SK-N-SH treated with all-trans-retinoic acid at 6 μM for 48 hours (cell line): ENCODE results near the gene SUN2.
A peak's percentile ranks its signal among the peaks of the same experiment; 100 is the strongest.

Experiments used
- ATAC-seq: fragments of 200-7000 bp; cut with Tn5 transposase; 3 replicates; pipeline ENCODE4 v1.9.1; 2020; ENCODE audit warnings: mild to moderate bottlenecking, moderate library complexity
- ARNTL ChIP-seq: fragments of 450-650 bp; formaldehyde crosslinking; IDR thresholded peaks from 2 replicates; pipeline ENCODE4 v1.5.0; 2020; ENCODE audit warnings: low read depth, mild to moderate bottlenecking, moderate library complexity, borderline replicate concordance
- BACH2 ChIP-seq: fragments of 250-450 bp; sonication (Bioruptor Pico); IDR thresholded peaks from 2 replicates; pipeline ENCODE4 v1.9.0; 2021; ENCODE audit warnings: mild to moderate bottlenecking, borderline replicate concordance
- CSDC2 ChIP-seq: fragments of 250-450 bp; sonication (Bioruptor Pico); IDR thresholded peaks from 2 replicates; pipeline ENCODE4 v1.5.0; 2020; ENCODE audit warnings: mild to moderate bottlenecking, moderate library complexity
- ESRRG ChIP-seq: fragments of 250-450 bp; sonication (Bioruptor Pico); IDR thresholded peaks from 2 replicates; pipeline ENCODE4 v1.6.1; 2021; ENCODE audit warnings: mild to moderate bottlenecking
- GLIS3 ChIP-seq: fragments of 250-450 bp; sonication (Bioruptor Pico); IDR thresholded peaks from 2 replicates; pipeline ENCODE4 v1.5.0; 2020; ENCODE audit warnings: mild to moderate bottlenecking, moderate library complexity
- ISL1 ChIP-seq: fragments of 250-450 bp; sonication (Bioruptor Pico); IDR thresholded peaks from 2 replicates; pipeline ENCODE4 v2.1.2; 2022; ENCODE audit warnings: mild to moderate bottlenecking, moderate library complexity
- OSR1 ChIP-seq: fragments of 250-450 bp; sonication (Bioruptor Pico); IDR thresholded peaks from 2 replicates; pipeline ENCODE4 v1.8.0; 2022; ENCODE audit warnings: moderate library complexity, mild to moderate bottlenecking, inconsistent platforms
- PPARA ChIP-seq: fragments of 250-450 bp; sonication (Bioruptor Pico); IDR thresholded peaks from 2 replicates; pipeline ENCODE4 v1.5.0; 2020; ENCODE audit warnings: mild to moderate bottlenecking, borderline replicate concordance
- RARB ChIP-seq: fragments of 250-450 bp; sonication (Bioruptor Pico); IDR thresholded peaks from 2 replicates; pipeline ENCODE4 v1.8.0; 2021; ENCODE audit warnings: mild to moderate bottlenecking, moderate library complexity
- SNAI2 ChIP-seq: fragments of 250-450 bp; sonication (Bioruptor Pico); IDR thresholded peaks from 2 replicates; pipeline ENCODE4 v1.5.0; 2020; ENCODE audit warnings: mild to moderate bottlenecking, moderate library complexity
- TCF4 ChIP-seq: fragments of 250-450 bp; sonication (Bioruptor Pico); IDR thresholded peaks from 2 replicates; pipeline ENCODE4 v1.8.0; 2021; ENCODE audit warnings: mild to moderate bottlenecking, moderate library complexity, borderline replicate concordance
- TOX ChIP-seq: fragments of 250-450 bp; sonication (Bioruptor Pico); IDR thresholded peaks from 2 replicates; pipeline ENCODE4 v1.8.0; 2021; ENCODE audit warnings: mild to moderate bottlenecking, moderate library complexity, borderline replicate concordance
- ZFP3 ChIP-seq: fragments of 250-450 bp; sonication (Bioruptor Pico); IDR thresholded peaks from 2 replicates; pipeline ENCODE4 v1.5.0; 2020; ENCODE audit warnings: mild to moderate bottlenecking, moderate library complexity
- ZFP30 ChIP-seq: fragments of 450-650 bp; formaldehyde crosslinking; IDR thresholded peaks from 2 replicates; pipeline ENCODE4 v1.5.0; 2022; ENCODE audit warnings: mild to moderate bottlenecking, moderate library complexity
- ZNF565 ChIP-seq: fragments of 450-650 bp; formaldehyde crosslinking; conservative IDR thresholded peaks from 2 replicates; pipeline ENCODE4 v1.5.0; 2020; ENCODE audit warnings: low read depth, mild to moderate bottlenecking, moderate library complexity
- ZNF70 ChIP-seq: fragments of 450-650 bp; formaldehyde crosslinking; IDR thresholded peaks from 2 replicates; pipeline ENCODE4 v1.5.0; 2020; ENCODE audit warnings: mild to moderate bottlenecking, moderate library complexity
- ZNF8 ChIP-seq: fragments of 450-650 bp; formaldehyde crosslinking; IDR thresholded peaks from 2 replicates; pipeline ENCODE4 v1.5.0; 2020; ENCODE audit warnings: mild to moderate bottlenecking, moderate library complexity
- TF ChIP-seq, protein P1 (sequence below): fragments of 250-450 bp; sonication (Bioruptor Pico); IDR thresholded peaks from 2 replicates; pipeline ENCODE4 v1.8.0; 2020; ENCODE audit warnings: mild to moderate bottlenecking, moderate library complexity, borderline replicate concordance
- TF ChIP-seq, protein P2 (sequence below): fragments of 250-450 bp; sonication (Bioruptor Pico); IDR thresholded peaks from 2 replicates; pipeline ENCODE4 v1.8.0; 2021; ENCODE audit warnings: low read depth, mild to moderate bottlenecking, moderate library complexity, borderline replicate concordance
- TF ChIP-seq, protein P3 (sequence below): fragments of 250-450 bp; sonication (Bioruptor Pico); IDR thresholded peaks from 2 replicates; pipeline ENCODE4 v1.5.1; 2021; ENCODE audit warnings: mild to moderate bottlenecking, moderate library complexity

SUN2 gene

DNA sequence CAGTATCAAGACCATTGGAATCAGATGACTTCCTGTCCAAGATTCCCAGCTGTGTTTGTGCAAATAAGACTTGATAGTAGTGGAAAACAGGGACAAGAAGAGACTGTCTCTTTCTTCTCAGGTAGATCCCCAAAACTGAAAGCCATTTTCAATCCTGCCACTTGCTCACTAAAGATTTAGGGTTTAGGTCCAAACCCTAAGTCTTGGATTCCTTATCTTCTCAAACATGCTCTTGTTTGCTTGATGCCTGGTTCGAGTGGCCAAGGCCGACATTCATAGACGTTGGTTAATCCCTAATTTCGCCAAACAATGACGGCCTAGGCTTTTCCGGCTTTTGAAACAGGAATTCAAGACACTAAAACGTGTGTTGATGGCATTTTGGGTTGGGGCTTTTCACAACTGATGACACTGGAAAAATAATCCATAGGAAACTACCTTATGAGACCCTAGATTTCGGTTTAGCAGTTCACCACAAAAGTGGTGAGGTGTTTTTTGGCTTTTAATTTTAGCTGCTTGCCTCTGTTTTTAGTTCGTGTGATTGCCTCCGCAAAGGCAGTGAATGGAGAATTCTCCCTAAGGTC, 51.1 kb downstream of the SUN2 start:
- no peak for ATAC-seq
- TF ChIP-seq ZNF70 (CRISPR knock-in tag) (no peak), ZFP3 (CRISPR knock-in tag) (no peak), TCF4 (CRISPR knock-in tag) (no peak), RARB (no peak), ZNF8 (no peak), TOX (no peak), BACH2 (no peak), ZNF565 (CRISPR knock-in tag) (no peak), CSDC2 (CRISPR knock-in tag) (no peak), GLIS3 (no peak), ARNTL (CRISPR knock-in tag) (no peak)
- TF ChIP-seq, protein P1, sequence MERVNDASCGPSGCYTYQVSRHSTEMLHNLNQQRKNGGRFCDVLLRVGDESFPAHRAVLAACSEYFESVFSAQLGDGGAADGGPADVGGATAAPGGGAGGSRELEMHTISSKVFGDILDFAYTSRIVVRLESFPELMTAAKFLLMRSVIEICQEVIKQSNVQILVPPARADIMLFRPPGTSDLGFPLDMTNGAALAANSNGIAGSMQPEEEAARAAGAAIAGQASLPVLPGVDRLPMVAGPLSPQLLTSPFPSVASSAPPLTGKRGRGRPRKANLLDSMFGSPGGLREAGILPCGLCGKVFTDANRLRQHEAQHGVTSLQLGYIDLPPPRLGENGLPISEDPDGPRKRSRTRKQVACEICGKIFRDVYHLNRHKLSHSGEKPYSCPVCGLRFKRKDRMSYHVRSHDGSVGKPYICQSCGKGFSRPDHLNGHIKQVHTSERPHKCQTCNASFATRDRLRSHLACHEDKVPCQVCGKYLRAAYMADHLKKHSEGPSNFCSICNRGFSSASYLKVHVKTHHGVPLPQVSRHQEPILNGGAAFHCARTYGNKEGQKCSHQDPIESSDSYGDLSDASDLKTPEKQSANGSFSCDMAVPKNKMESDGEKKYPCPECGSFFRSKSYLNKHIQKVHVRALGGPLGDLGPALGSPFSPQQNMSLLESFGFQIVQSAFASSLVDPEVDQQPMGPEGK (CRISPR knock-in tag), result no peak

DNA sequence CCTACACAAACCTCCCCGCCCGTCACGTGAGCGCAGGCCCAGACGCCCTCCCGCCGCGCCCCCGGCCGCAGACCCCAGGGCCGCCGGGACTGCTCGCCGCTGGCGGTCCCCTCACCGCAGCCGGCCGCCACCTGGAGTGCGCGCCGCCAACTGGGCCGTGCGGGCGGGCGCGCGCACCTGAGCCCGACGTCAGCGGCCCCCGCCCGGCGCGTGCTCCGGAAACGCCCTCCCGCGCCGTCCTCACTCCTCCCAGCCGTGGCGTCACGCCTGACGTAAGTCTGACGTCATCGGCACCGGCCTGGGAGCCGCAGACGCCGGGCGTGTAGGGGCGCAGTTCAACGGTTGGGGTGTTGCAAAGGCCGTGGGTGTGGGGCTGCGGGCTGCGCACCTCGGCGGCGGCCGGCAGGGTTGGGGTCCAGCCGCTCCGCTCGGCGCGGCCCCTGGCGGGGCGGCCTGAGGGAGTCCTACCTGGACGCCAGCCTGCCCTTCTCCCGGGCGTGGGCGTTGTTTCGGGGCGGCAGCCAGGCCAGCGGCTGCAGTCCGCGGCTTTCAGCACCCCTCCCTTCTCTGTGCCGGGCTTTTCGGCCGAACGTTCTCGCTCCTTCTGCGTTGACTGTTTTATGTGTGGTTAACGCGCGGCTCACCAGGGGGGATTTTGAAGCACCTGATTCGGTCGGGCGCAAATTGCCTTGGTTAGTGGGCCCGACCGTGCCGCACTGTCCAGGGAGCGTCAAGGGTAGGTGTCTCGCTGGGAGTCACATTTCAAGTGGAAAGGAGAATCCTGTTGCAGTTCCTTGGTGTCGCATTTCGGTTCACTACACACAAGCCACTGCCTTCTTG, 54.8 kb downstream of the SUN2 start, which contains the start of gene JOSD1:
Gene JOSD1 (minus strand): TSS at position 155 of the 840 bp plus-strand sequence. CDS start 956 bp downstream, outside the sequence.
- ATAC-seq, result peak; percentile 5; the same call in 2 of the 3 replicates

DNA sequence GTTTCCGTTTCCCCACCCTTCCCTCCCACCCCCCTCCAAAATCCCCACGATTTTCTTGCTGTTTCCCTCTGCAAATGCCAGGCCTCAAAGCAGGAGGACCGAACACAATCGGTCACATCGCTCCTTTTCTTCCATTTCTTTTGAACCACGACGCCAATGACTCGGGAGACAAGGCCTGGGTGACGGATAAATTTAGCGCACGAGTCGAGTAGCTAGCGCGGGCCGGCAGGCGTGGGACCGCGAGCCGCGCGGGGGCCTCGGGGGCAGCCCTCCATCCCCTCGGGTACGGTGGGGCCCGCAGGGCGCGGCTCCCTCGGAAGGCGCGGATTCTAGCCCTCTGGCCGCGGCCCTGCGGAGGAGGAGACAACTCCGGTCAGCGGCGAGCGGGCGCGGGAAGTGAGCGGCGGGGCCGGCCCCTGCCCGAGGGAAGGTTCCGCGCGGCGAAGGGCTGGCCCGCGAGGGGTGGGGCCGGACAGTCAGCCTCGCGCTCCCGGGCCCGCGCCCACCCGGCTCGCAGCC, 55.5 kb downstream of the SUN2 start:
- ATAC-seq, result peak; percentile 21
- no peak for TF ChIP-seq ZNF70 (CRISPR knock-in tag)
- TF ChIP-seq, protein P2, sequence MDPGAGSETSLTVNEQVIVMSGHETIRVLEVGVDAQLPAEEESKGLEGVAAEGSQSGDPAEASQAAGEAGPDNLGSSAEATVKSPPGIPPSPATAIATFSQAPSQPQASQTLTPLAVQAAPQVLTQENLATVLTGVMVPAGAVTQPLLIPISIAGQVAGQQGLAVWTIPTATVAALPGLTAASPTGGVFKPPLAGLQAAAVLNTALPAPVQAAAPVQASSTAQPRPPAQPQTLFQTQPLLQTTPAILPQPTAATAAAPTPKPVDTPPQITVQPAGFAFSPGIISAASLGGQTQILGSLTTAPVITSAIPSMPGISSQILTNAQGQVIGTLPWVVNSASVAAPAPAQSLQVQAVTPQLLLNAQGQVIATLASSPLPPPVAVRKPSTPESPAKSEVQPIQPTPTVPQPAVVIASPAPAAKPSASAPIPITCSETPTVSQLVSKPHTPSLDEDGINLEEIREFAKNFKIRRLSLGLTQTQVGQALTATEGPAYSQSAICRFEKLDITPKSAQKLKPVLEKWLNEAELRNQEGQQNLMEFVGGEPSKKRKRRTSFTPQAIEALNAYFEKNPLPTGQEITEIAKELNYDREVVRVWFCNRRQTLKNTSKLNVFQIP (CRISPR knock-in tag), result no peak
- TF ChIP-seq ZNF565 (CRISPR knock-in tag), result no peak
- TF ChIP-seq ZFP30, result no peak
- TF ChIP-seq SNAI2 (CRISPR knock-in tag), result no peak
- no peak for TF ChIP-seq TCF4 (CRISPR knock-in tag)
- no peak for TF ChIP-seq ARNTL (CRISPR knock-in tag)
- no peak for TF ChIP-seq OSR1
- TF ChIP-seq ISL1 (CRISPR knock-in tag), result no peak
- TF ChIP-seq BACH2, result no peak
- no peak for TF ChIP-seq ESRRG
- TF ChIP-seq ZNF8, result no peak
- TF ChIP-seq PPARA (CRISPR knock-in tag), result no peak
- no peak for TF ChIP-seq TOX

More for the DNA sequence above, 54.8 kb downstream of the SUN2 start, which contains the start of gene JOSD1:
- TF ChIP-seq ARNTL (CRISPR knock-in tag) (no peak), ESRRG (no peak), ISL1 (CRISPR knock-in tag) (no peak), SNAI2 (CRISPR knock-in tag) (0 out of 2 replicates have a peak, but pooled peaks have one; percentile 24), CSDC2 (CRISPR knock-in tag) (peak; percentile 69; the same call in 1 of the 2 replicates), TOX (no peak), ZFP3 (CRISPR knock-in tag) (0 out of 2 replicates have a peak, but pooled peaks have one; percentile 58), OSR1 (no peak), GLIS3 (no peak), ZNF8 (no peak), RARB (no peak), BACH2 (no peak), ZNF70 (CRISPR knock-in tag) (no peak), ZFP30 (no peak), TCF4 (CRISPR knock-in tag) (no peak)
- TF ChIP-seq, protein P2 (CRISPR knock-in tag), result no peak
- TF ChIP-seq, protein P3, sequence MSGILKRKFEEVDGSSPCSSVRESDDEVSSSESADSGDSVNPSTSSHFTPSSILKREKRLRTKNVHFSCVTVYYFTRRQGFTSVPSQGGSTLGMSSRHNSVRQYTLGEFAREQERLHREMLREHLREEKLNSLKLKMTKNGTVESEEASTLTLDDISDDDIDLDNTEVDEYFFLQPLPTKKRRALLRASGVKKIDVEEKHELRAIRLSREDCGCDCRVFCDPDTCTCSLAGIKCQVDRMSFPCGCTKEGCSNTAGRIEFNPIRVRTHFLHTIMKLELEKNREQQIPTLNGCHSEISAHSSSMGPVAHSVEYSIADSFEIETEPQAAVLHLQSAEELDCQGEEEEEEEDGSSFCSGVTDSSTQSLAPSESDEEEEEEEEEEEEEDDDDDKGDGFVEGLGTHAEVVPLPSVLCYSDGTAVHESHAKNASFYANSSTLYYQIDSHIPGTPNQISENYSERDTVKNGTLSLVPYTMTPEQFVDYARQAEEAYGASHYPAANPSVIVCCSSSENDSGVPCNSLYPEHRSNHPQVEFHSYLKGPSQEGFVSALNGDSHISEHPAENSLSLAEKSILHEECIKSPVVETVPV, result no peak
- TF ChIP-seq, protein P1 (CRISPR knock-in tag), result no peak
